GM12872 (cell line): ENCODE results near the gene NOTO.

Experiments used
- CTCF ChIP-seq: IDR thresholded peaks from 3 replicates; pipeline ENCODE4 v1.5.1; 2011; ENCODE audit warnings: low read depth, mild to moderate bottlenecking, low read length, moderate library complexity; ENCODE audit not compliant: insufficient read depth

Gene NOTO

GRCh38 chr2:73212098-73212447, 9.7 kb downstream of the NOTO start:
- TF ChIP-seq CTCF: no peak

- peak; percentile 98 for TF ChIP-seq CTCF
Observed at GRCh38 chr2:73212448-73213176, 10.2 kb downstream of the NOTO start.

GRCh38 chr2:73214120-73215035, 12.0 kb downstream of the NOTO start, which contains the start of gene SMYD5:
SMYD5 (plus strand) TSS chr2:73214245; CDS start chr2:73214267, 22 bp downstream.
- TF ChIP-seq CTCF: no peak

DNA sequence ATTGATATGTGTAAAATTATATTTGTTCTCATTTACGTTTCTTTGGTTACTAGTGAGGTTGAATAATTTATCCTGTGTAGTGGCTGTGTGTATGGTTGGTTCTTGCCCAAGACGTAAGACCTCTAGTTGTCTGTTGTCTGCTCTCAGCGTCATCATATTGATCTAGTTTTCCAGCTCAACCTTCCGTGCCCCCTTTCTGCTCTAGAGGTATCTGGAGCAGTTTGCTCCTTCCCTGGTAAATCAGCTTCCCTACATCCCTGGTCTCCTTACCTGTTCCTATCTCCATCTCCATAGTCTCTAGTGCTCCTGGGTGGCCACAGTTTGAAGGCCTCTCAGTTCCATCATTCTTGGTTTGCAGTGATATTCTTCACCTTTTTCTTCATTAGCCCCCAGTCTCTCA, 12.9 kb downstream of the NOTO start:
- no peak for TF ChIP-seq CTCF

- TF ChIP-seq CTCF: no peak
Observed at GRCh38 chr2:73217160-73217559, 14.8 kb downstream of the NOTO start.

GRCh38 chr2:73217826-73218225, 15.5 kb downstream of the NOTO start:
- TF ChIP-seq CTCF: no peak

- no peak for TF ChIP-seq CTCF
Observed at GRCh38 chr2:73218298-73218697, 15.9 kb downstream of the NOTO start.
